Measurements from ENCODE around the gene ZNF692.

ZNF692 gene

GRCh38 chr1:248825573-248825908 is 33.3 kb downstream of the ZNF692 start:
- Histone ChIP-seq H3K36me3 (peaks cover 26% of the 10 kb centered on the region), H3K4me1 (no peaks in the 10 kb centered on the region; the same call in 1 of the 2 replicates), H3K4me3 (ENCODE audit: low read depth, low read length) (peak overlapping the region; percentile 68), H3K27me3 (no peaks in the 10 kb centered on the region), H3K9me3 (no peaks in the 10 kb centered on the region)
- no peak for DNase-seq
- TF ChIP-seq CTCF (IDR thresholded peaks at IDR 0.05; ENCODE audit: low read depth, low read length) = no peak

GRCh38 chr1:248825136-248825535 is 33.7 kb downstream of the ZNF692 start:
- H3K27me3 ChIP-seq = no peaks in the 10 kb centered on the region
- no peaks in the 10 kb centered on the region for H3K9me3 ChIP-seq
- H3K36me3 ChIP-seq = peaks cover 29% of the 10 kb centered on the region
- H3K4me3 ChIP-seq (ENCODE audit: low read depth, low read length) = peak overlapping the region; percentile 68
- no peak for DNase-seq
- no peak for TF ChIP-seq CTCF (IDR thresholded peaks at IDR 0.05; ENCODE audit: low read depth, low read length)
- no peaks in the 10 kb centered on the region; the same call in 1 of the 2 replicates for H3K4me1 ChIP-seq

- Histone ChIP-seq H3K4me1 (no peaks in the 10 kb centered on the region; the same call in 1 of the 2 replicates), H3K27me3 (no peaks in the 10 kb centered on the region), H3K4me3 (ENCODE audit: low read depth, low read length) (peak overlapping the region; percentile 68), H3K9me3 (no peaks in the 10 kb centered on the region), H3K36me3 (peaks cover 31% of the 10 kb centered on the region)
- no peak for DNase-seq
- TF ChIP-seq CTCF (IDR thresholded peaks at IDR 0.05; ENCODE audit: low read depth, low read length) = no peak
Measured at GRCh38 chr1:248824701-248825100, 34.2 kb downstream of the ZNF692 start.

- Histone ChIP-seq H3K27me3 (no peaks in the 10 kb centered on the region), H3K36me3 (peaks cover 32% of the 10 kb centered on the region), H3K9me3 (no peaks in the 10 kb centered on the region), H3K4me1 (no peaks in the 10 kb centered on the region; the same call in 1 of the 2 replicates), H3K4me3 (ENCODE audit: low read depth, low read length) (no peak overlapping the region; the same call in 1 of the 2 replicates)
- DNase-seq = no peak
- TF ChIP-seq CTCF (IDR thresholded peaks at IDR 0.05; ENCODE audit: low read depth, low read length) = no peak
Measured at GRCh38 chr1:248824301-248824700, 34.6 kb downstream of the ZNF692 start.

- Histone ChIP-seq H3K4me3 (ENCODE audit: low read depth, low read length) (no peak overlapping the region), H3K4me1 (no peaks in the 10 kb centered on the region; the same call in 1 of the 2 replicates)
- no peak for TF ChIP-seq CTCF (IDR thresholded peaks at IDR 0.05; ENCODE audit: low read depth, low read length)
Measured at GRCh38 chr1:248823517-248824001, 35.3 kb downstream of the ZNF692 start.

GRCh38 chr1:248822148-248823032 is 36.5 kb downstream of the ZNF692 start:
- Histone ChIP-seq H3K27me3 (no peaks in the 10 kb centered on the region), H3K9me3 (no peaks in the 10 kb centered on the region), H3K36me3 (peaks cover 36% of the 10 kb centered on the region), H3K4me1 (no peaks in the 10 kb centered on the region), H3K4me3 (ENCODE audit: low read depth, low read length) (no peak overlapping the region)
- no peak for DNase-seq
- TF ChIP-seq CTCF (IDR thresholded peaks at IDR 0.05; ENCODE audit: low read depth, low read length) = no peak

More at GRCh38 chr1:248823517-248824001, 35.3 kb downstream of the ZNF692 start:
- no peak for DNase-seq
- H3K36me3 ChIP-seq = peaks cover 36% of the 10 kb centered on the region
- H3K9me3 ChIP-seq = no peaks in the 10 kb centered on the region
- H3K27me3 ChIP-seq = no peaks in the 10 kb centered on the region

Data from BE2C (cell line).